ENCODE results near the gene BMPR1A. TPM values are rescaled to one million over a fixed set of nuclear protein-coding genes. Genes with fewer than 3 reads are reported as not detected.

BMPR1A gene
- total and polyA plus RNA-seq, 9 of the 15 experiments (the other 6 are each of a cell fraction or from before 2014, with no cell fraction given): 1.6 to 17.5 (median 9.1) TPM

- TF ChIP-seq, protein P1, sequence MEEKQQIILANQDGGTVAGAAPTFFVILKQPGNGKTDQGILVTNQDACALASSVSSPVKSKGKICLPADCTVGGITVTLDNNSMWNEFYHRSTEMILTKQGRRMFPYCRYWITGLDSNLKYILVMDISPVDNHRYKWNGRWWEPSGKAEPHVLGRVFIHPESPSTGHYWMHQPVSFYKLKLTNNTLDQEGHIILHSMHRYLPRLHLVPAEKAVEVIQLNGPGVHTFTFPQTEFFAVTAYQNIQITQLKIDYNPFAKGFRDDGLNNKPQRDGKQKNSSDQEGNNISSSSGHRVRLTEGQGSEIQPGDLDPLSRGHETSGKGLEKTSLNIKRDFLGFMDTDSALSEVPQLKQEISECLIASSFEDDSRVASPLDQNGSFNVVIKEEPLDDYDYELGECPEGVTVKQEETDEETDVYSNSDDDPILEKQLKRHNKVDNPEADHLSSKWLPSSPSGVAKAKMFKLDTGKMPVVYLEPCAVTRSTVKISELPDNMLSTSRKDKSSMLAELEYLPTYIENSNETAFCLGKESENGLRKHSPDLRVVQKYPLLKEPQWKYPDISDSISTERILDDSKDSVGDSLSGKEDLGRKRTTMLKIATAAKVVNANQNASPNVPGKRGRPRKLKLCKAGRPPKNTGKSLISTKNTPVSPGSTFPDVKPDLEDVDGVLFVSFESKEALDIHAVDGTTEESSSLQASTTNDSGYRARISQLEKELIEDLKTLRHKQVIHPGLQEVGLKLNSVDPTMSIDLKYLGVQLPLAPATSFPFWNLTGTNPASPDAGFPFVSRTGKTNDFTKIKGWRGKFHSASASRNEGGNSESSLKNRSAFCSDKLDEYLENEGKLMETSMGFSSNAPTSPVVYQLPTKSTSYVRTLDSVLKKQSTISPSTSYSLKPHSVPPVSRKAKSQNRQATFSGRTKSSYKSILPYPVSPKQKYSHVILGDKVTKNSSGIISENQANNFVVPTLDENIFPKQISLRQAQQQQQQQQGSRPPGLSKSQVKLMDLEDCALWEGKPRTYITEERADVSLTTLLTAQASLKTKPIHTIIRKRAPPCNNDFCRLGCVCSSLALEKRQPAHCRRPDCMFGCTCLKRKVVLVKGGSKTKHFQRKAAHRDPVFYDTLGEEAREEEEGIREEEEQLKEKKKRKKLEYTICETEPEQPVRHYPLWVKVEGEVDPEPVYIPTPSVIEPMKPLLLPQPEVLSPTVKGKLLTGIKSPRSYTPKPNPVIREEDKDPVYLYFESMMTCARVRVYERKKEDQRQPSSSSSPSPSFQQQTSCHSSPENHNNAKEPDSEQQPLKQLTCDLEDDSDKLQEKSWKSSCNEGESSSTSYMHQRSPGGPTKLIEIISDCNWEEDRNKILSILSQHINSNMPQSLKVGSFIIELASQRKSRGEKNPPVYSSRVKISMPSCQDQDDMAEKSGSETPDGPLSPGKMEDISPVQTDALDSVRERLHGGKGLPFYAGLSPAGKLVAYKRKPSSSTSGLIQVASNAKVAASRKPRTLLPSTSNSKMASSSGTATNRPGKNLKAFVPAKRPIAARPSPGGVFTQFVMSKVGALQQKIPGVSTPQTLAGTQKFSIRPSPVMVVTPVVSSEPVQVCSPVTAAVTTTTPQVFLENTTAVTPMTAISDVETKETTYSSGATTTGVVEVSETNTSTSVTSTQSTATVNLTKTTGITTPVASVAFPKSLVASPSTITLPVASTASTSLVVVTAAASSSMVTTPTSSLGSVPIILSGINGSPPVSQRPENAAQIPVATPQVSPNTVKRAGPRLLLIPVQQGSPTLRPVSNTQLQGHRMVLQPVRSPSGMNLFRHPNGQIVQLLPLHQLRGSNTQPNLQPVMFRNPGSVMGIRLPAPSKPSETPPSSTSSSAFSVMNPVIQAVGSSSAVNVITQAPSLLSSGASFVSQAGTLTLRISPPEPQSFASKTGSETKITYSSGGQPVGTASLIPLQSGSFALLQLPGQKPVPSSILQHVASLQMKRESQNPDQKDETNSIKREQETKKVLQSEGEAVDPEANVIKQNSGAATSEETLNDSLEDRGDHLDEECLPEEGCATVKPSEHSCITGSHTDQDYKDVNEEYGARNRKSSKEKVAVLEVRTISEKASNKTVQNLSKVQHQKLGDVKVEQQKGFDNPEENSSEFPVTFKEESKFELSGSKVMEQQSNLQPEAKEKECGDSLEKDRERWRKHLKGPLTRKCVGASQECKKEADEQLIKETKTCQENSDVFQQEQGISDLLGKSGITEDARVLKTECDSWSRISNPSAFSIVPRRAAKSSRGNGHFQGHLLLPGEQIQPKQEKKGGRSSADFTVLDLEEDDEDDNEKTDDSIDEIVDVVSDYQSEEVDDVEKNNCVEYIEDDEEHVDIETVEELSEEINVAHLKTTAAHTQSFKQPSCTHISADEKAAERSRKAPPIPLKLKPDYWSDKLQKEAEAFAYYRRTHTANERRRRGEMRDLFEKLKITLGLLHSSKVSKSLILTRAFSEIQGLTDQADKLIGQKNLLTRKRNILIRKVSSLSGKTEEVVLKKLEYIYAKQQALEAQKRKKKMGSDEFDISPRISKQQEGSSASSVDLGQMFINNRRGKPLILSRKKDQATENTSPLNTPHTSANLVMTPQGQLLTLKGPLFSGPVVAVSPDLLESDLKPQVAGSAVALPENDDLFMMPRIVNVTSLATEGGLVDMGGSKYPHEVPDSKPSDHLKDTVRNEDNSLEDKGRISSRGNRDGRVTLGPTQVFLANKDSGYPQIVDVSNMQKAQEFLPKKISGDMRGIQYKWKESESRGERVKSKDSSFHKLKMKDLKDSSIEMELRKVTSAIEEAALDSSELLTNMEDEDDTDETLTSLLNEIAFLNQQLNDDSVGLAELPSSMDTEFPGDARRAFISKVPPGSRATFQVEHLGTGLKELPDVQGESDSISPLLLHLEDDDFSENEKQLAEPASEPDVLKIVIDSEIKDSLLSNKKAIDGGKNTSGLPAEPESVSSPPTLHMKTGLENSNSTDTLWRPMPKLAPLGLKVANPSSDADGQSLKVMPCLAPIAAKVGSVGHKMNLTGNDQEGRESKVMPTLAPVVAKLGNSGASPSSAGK (IDR thresholded peaks at IDR 0.05): peak; percentile 52
- peak; percentile 10 for TF ChIP-seq ZFX (CRISPR knock-in tag; IDR thresholded peaks at IDR 0.05)
- TF ChIP-seq, protein P2, sequence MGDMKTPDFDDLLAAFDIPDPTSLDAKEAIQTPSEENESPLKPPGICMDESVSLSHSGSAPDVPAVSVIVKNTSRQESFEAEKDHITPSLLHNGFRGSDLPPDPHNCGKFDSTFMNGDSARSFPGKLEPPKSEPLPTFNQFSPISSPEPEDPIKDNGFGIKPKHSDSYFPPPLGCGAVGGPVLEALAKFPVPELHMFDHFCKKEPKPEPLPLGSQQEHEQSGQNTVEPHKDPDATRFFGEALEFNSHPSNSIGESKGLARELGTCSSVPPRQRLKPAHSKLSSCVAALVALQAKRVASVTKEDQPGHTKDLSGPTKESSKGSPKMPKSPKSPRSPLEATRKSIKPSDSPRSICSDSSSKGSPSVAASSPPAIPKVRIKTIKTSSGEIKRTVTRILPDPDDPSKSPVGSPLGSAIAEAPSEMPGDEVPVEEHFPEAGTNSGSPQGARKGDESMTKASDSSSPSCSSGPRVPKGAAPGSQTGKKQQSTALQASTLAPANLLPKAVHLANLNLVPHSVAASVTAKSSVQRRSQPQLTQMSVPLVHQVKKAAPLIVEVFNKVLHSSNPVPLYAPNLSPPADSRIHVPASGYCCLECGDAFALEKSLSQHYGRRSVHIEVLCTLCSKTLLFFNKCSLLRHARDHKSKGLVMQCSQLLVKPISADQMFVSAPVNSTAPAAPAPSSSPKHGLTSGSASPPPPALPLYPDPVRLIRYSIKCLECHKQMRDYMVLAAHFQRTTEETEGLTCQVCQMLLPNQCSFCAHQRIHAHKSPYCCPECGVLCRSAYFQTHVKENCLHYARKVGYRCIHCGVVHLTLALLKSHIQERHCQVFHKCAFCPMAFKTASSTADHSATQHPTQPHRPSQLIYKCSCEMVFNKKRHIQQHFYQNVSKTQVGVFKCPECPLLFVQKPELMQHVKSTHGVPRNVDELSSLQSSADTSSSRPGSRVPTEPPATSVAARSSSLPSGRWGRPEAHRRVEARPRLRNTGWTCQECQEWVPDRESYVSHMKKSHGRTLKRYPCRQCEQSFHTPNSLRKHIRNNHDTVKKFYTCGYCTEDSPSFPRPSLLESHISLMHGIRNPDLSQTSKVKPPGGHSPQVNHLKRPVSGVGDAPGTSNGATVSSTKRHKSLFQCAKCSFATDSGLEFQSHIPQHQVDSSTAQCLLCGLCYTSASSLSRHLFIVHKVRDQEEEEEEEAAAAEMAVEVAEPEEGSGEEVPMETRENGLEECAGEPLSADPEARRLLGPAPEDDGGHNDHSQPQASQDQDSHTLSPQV (IDR thresholded peaks at IDR 0.05): peak; percentile 38; the same call in 1 of the 2 replicates
- 0 out of 2 replicates have a peak, but pooled peaks have one; percentile 21 for TF ChIP-seq ZBTB7A (IDR thresholded peaks at IDR 0.05; ENCODE audit: borderline replicate concordance, control insufficient read depth, low read depth, low read length)
- no peak for TF ChIP-seq HNRNPL (IDR thresholded peaks at IDR 0.05; ENCODE audit: low read depth, low read length)
- peak; percentile 71 for TF ChIP-seq SPI1 (IDR thresholded peaks at IDR 0.05; ENCODE audit: borderline replicate concordance, low read depth, low read length)
These were observed 201.2 kb downstream of the BMPR1A start, which contains the start of gene MMRN2 (continued) for GRCh38 chr10:86957471-86958115.

All from K562 (cell line).